CD14-positive monocyte (primary cell): ENCODE results near the gene C16orf54. TPM values are rescaled to one million over a fixed set of nuclear protein-coding genes. Genes with fewer than 3 reads are reported as not detected.

Experiments
- DNase-seq, 3 donors: peaks; one replicate each; pipeline ENCODE4 v3.0.0-alpha.2; 2011 to 2022
- H2AFZ ChIP-seq: 2 replicates; pipeline ENCODE4 v1.6.0; 2012; ENCODE audit warnings: mild to moderate bottlenecking, low read depth, low read length, inconsistent platforms; ENCODE audit not compliant: insufficient read depth, poor library complexity, severe bottlenecking
- H3K27ac ChIP-seq, 2 donors: 1 replicate in 1 of 2; 2 replicates in 1 of 2; pipeline ENCODE4 v1.5.1; 2012 to 2013; ENCODE audit warnings: low read length in 2 of 2, control low read depth in 1 of 2, inconsistent platforms in 1 of 2, low read depth in 1 of 2, mild to moderate bottlenecking in 1 of 2
- H3K27me3 ChIP-seq, 2 donors: one replicate each; pipeline versions ENCODE4 v1.6.0 to v1.6.1; 2011 to 2013; ENCODE audit warnings: low read length in 2 of 2; ENCODE audit not compliant: control insufficient read depth in 2 of 2, insufficient read depth in 2 of 2
- H3K36me3 ChIP-seq, 2 donors: replicated peaks in 1 of 2; 1 replicate in 1 of 2; 2 replicates in 1 of 2; pipeline versions ENCODE4 v1.5.1 to v1.6.1; 2012 to 2013; ENCODE audit warnings: low read length in 2 of 2, control low read depth in 1 of 2, inconsistent platforms in 1 of 2, mild to moderate bottlenecking in 1 of 2; ENCODE audit not compliant: insufficient read depth in 2 of 2, control insufficient read depth in 1 of 2
- H3K4me1 ChIP-seq, 2 donors: 1 replicate in 1 of 2; 2 replicates in 1 of 2; pipeline versions ENCODE4 v1.5.1 to v1.6.1; 2012 to 2013; ENCODE audit warnings: low read length in 2 of 2, control low read depth in 1 of 2, inconsistent platforms in 1 of 2, mild to moderate bottlenecking in 1 of 2, moderate library complexity in 1 of 2; ENCODE audit not compliant: insufficient read depth in 2 of 2, control insufficient read depth in 1 of 2
- H3K4me2 ChIP-seq: replicated peaks from 2 replicates; pipeline ENCODE3; 2012; ENCODE audit warnings: low read length, moderate library complexity, mild to moderate bottlenecking; ENCODE audit not compliant: poor library complexity, severe bottlenecking; ENCODE audit errors: extremely low read depth
- H3K4me3 ChIP-seq, 3 experiments: fragments of 200-600 bp in 1 of 3; sonication (generic) in 1 of 3; replicated peaks in 1 of 3; 1 replicate in 2 of 3; 2 replicates in 1 of 3; pipeline ENCODE4 v1.5.1; 2011 to 2013; ENCODE audit warnings: low read length in 3 of 3, mild to moderate bottlenecking in 3 of 3, control low read depth in 2 of 3, low read depth in 2 of 3, inconsistent platforms in 1 of 3, moderate library complexity in 1 of 3
- H3K79me2 ChIP-seq: 2 replicates; pipeline ENCODE4 v1.6.0; 2012; ENCODE audit warnings: mild to moderate bottlenecking, control low read depth, inconsistent platforms, low read length, moderate library complexity; ENCODE audit not compliant: insufficient read depth
- H3K9ac ChIP-seq: 2 replicates; pipeline ENCODE4 v1.6.0; 2017; ENCODE audit warnings: low read length, mild to moderate bottlenecking; ENCODE audit not compliant: insufficient read depth, poor library complexity, severe bottlenecking
- H3K9me3 ChIP-seq, 2 donors: replicated peaks in 1 of 2; 1 replicate in 1 of 2; 2 replicates in 1 of 2; pipeline versions ENCODE4 v1.5.1 to v1.6.1; 2012 to 2013; ENCODE audit warnings: low read length in 2 of 2, control low read depth in 1 of 2; ENCODE audit not compliant: control insufficient read depth in 1 of 2, insufficient read depth in 1 of 2
- H4K20me1 ChIP-seq: 2 replicates; pipeline ENCODE4 v1.6.0; 2012; ENCODE audit warnings: mild to moderate bottlenecking, low read length, control low read depth, moderate library complexity; ENCODE audit not compliant: insufficient read depth
- H3K27ac Mint-ChIP-seq, 7 donors: one replicate each; pipeline ENCODE4 v1.8.0; 2020; ENCODE audit warnings: mild to moderate bottlenecking in 7 of 7, mixed read lengths in 7 of 7, moderate library complexity in 6 of 7, inconsistent platforms in 2 of 7
- H3K27me3 Mint-ChIP-seq, 3 donors: one replicate each; pipeline ENCODE4 v1.8.0; 2021 to 2022; ENCODE audit warnings: low read depth in 3 of 3, mild to moderate bottlenecking in 3 of 3, mixed read lengths in 3 of 3, moderate library complexity in 3 of 3, inconsistent platforms in 1 of 3
- H3K36me3 Mint-ChIP-seq, 2 donors: one replicate each; pipeline ENCODE4 v1.8.0; 2020; ENCODE audit warnings: mixed read lengths in 2 of 2, inconsistent platforms in 1 of 2, mild to moderate bottlenecking in 1 of 2
- H3K4me1 Mint-ChIP-seq: one replicate; pipeline ENCODE4 v1.8.0; 2020; ENCODE audit warnings: mild to moderate bottlenecking, mixed read lengths
- H3K4me3 Mint-ChIP-seq, 2 donors: one replicate each; pipeline ENCODE4 v1.8.0; 2020; ENCODE audit warnings: mild to moderate bottlenecking in 2 of 2, mixed read lengths in 2 of 2, moderate library complexity in 1 of 2
- H3K9me3 Mint-ChIP-seq, 7 donors: one replicate each; pipeline ENCODE4 v1.8.0; 2020 to 2022; ENCODE audit warnings: mixed read lengths in 7 of 7, mild to moderate bottlenecking in 6 of 7, moderate library complexity in 6 of 7, inconsistent platforms in 2 of 7
- WGBS: methylation state at CpG from one replicate; pipeline ENCODE4 v1.1.5; 2013; ENCODE audit warnings: missing lambda C conversion rate; ENCODE audit not compliant: insufficient coverage; 5-methylcytosine and 5-hydroxymethylcytosine counted together
- intact Hi-C, 2 donors: fragments of 100-400 bp; cut with micrococcal nuclease; formaldehyde crosslinking; loops; one replicate each; pipeline versions ENCODE4 v1.15.0 to v1.15.1; 2023
- polyA plus RNA-seq, 3 donors: library from polyadenylated mRNA; depleted of rRNA in 1 of 3; unstranded in 2 of 3; stranded (reverse) in 1 of 3; fragments of 300-500 nt in 2 of 3; fragments of >200 nt in 1 of 3; fragmentation: Illumina TruSeq in 2 of 3; gene quantifications; 1 replicate in 2 of 3; 2 replicates in 1 of 3; pipeline ENCODE4 v1.2.3, GENCODE V29; 2012 to 2021
- TF ChIP-seq, protein P1 (sequence below): fragments of 200-600 bp; IDR thresholded peaks from one replicate; pipeline ENCODE4 v1.8.0; 2022; ENCODE audit warnings: antibody characterized with exemption, mild to moderate bottlenecking

Gene C16orf54
- polyA plus RNA-seq, 3 donors: 24.6 to 32.0 (median 29.2) TPM

DNA sequence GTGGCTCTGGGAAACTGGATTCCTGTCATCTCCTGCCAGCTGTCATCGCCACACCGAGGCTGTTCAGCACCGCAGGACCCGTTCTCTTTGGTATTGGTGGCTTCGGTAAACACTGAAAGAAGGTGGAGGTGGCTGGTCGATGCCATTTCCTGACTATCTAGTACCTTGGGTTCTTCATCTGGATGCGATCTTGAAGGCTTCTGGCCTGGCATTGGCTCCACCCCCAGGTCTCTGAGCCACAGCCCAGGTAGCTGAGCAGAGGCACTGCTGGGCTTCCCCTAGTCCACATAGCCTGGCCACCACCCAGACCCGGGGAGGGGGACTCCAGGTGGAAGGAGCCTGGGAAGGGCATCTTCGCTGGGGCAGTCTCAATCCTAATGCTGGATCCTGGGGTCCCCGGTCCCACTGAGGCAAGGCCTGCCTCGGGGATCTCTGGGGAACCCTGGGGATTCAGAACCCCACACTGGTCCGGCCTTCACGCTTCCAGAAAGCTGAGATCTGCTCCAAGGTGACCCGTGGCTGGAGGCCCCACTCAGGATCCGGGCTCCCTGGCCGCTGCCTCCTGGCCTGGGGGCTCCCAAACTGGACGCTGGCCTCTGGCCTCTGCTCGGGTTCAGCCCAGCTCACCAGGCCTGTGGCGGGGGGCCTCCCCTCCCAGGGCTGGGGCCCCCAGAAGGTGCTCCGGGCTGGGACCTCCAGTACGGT lies 1.8 kb downstream of the C16orf54 start:
- no peaks in the 10 kb centered on the region for H3K27me3 ChIP-seq
- H4K20me1 ChIP-seq: peaks cover 47% of the 10 kb centered on the region
- peaks cover 11 to 31% of the 10 kb centered on the region in 2 donors for H3K36me3 ChIP-seq
- intact Hi-C loops: loop anchor here (2.0 to 5.0 kb wide), 2 partner anchors 43 to 77 kb away; no protein-coding TSS in a partner anchor
- Mint-ChIP-seq H3K9me3 (peaks cover 0 to 7% (median 1%) of the 10 kb centered on the region in 7 donors), H3K4me3 (peak overlapping the region; percentile 62 to 98), H3K4me1 (peaks cover 77% of the 10 kb centered on the region), H3K27ac (peak overlapping the region; percentile 71 to 100 (median 97)), H3K27me3 (peaks cover 0 to 9% (median 3%) of the 10 kb centered on the region in 3 donors), H3K36me3 (peaks cover 31 to 41% of the 10 kb centered on the region in 2 donors)
- WGBS: 90% methylated on average over 17 of the region's 21 CpGs
- H3K9me3 ChIP-seq: no peaks in the 10 kb centered on the region
- peak overlapping the region; percentile 85 to 97 for H3K27ac ChIP-seq
- peak overlapping the region; percentile 93 for H3K9ac ChIP-seq
- H2AFZ ChIP-seq: no peak overlapping the region
- H3K4me3 ChIP-seq: peak overlapping the region in 2 of 3 experiments; percentile 91 to 92
- TF ChIP-seq, protein P1, sequence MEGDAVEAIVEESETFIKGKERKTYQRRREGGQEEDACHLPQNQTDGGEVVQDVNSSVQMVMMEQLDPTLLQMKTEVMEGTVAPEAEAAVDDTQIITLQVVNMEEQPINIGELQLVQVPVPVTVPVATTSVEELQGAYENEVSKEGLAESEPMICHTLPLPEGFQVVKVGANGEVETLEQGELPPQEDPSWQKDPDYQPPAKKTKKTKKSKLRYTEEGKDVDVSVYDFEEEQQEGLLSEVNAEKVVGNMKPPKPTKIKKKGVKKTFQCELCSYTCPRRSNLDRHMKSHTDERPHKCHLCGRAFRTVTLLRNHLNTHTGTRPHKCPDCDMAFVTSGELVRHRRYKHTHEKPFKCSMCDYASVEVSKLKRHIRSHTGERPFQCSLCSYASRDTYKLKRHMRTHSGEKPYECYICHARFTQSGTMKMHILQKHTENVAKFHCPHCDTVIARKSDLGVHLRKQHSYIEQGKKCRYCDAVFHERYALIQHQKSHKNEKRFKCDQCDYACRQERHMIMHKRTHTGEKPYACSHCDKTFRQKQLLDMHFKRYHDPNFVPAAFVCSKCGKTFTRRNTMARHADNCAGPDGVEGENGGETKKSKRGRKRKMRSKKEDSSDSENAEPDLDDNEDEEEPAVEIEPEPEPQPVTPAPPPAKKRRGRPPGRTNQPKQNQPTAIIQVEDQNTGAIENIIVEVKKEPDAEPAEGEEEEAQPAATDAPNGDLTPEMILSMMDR: no peak
- peaks cover 63 to 89% of the 10 kb centered on the region in 2 donors for H3K4me1 ChIP-seq
- DNase-seq: no peak
- peak overlapping the region; percentile 78 for H3K4me2 ChIP-seq
- H3K79me2 ChIP-seq: peaks cover 39% of the 10 kb centered on the region

DNA sequence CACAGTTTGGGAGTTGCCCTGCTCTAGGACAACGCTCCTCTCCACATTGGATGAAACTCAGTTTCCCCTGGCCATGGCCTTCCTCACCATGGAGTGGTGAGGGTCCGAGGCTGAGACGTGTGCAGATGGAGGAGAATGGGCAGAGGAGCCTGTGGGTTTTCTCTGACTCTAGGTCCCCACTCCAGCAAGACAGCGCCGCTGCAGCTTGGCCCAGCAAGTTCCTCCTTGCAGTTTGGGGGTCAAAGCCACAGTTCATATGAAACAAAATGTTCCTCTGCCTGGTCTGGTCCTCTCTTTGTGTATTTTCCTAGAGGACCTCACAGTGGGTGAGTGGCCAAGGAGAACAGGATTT lies 2.3 kb downstream of the C16orf54 start:
- H3K27me3 ChIP-seq: no peaks in the 10 kb centered on the region
- WGBS: 7% methylated on average over 2 of the region's 5 CpGs
- intact Hi-C loops: loop anchor here in 1 of 2 donors (5.0 kb wide), 1 partner anchor 44 kb away; no protein-coding TSS in a partner anchor
- Mint-ChIP-seq H3K27me3 (peaks cover 0 to 9% (median 3%) of the 10 kb centered on the region in 3 donors), H3K9me3 (peaks cover 0 to 7% (median 0%) of the 10 kb centered on the region in 7 donors), H3K27ac (peak overlapping the region in 6 of 7 donors; percentile 53 to 84 (median 79)), H3K36me3 (peaks cover 31 to 41% of the 10 kb centered on the region in 2 donors), H3K4me3 (peak overlapping the region; percentile 45 to 54), H3K4me1 (peaks cover 80% of the 10 kb centered on the region)
- H3K9ac ChIP-seq: no peak overlapping the region
- peak overlapping the region in 1 of 2 donors; percentile 97 for H3K27ac ChIP-seq
- H3K9me3 ChIP-seq: no peaks in the 10 kb centered on the region
- H2AFZ ChIP-seq: no peak overlapping the region
- H3K4me1 ChIP-seq: peaks cover 65 to 89% of the 10 kb centered on the region in 2 donors
- peak overlapping the region; percentile 78 for H3K4me2 ChIP-seq
- H3K36me3 ChIP-seq: peaks cover 11 to 31% of the 10 kb centered on the region in 2 donors
- TF ChIP-seq, protein P1: no peak
- peaks cover 47% of the 10 kb centered on the region for H4K20me1 ChIP-seq
- no peak for DNase-seq
- peak overlapping the region in 1 of 3 experiments; percentile 92 for H3K4me3 ChIP-seq
- H3K79me2 ChIP-seq: peaks cover 39% of the 10 kb centered on the region
